DOHH2 (cell line): ENCODE data around the gene SUSD4.

Source experiments
- H3F3A ChIP-seq: fragments of 200-600 bp; sonication (generic), shearing (Covaris generic); 2 replicates; pipeline ENCODE4 v1.6.0; 2016; ENCODE audit warnings: antibody characterized with exemption, mild to moderate bottlenecking; ENCODE audit not compliant: control insufficient read depth, insufficient read depth
- H3K27ac ChIP-seq: fragments of 200-600 bp; sonication (generic); 2 replicates; pipeline ENCODE4 v1.5.1; 2014; ENCODE audit warnings: low read depth, mild to moderate bottlenecking, low read length, moderate library complexity
- H3K27me3 ChIP-seq: fragments of 200-600 bp; sonication (generic); 2 replicates; pipeline ENCODE4 v1.6.1; 2014; ENCODE audit warnings: mild to moderate bottlenecking, low read length, mixed read lengths; ENCODE audit not compliant: control insufficient read depth
- H3K36me3 ChIP-seq: fragments of 200-600 bp; sonication (generic); 2 replicates; pipeline ENCODE4 v1.6.1; 2014; ENCODE audit warnings: mild to moderate bottlenecking, low read length, moderate library complexity, mixed read lengths; ENCODE audit not compliant: control insufficient read depth
- H3K4me1 ChIP-seq: fragments of 200-600 bp; sonication (generic); 2 replicates; pipeline ENCODE4 v1.6.1; 2014; ENCODE audit warnings: mild to moderate bottlenecking, low read length, mixed read lengths; ENCODE audit not compliant: control insufficient read depth
- H3K4me2 ChIP-seq: fragments of 200-600 bp; sonication (generic); 2 replicates; pipeline ENCODE4 v1.6.0; 2014; ENCODE audit warnings: mild to moderate bottlenecking, low read length, moderate library complexity
- H3K4me3 ChIP-seq: fragments of 200-600 bp; sonication (generic); 2 replicates; pipeline ENCODE4 v1.5.1; 2014; ENCODE audit warnings: mild to moderate bottlenecking, low read length, mixed read lengths
- H3K79me2 ChIP-seq: fragments of 200-600 bp; sonication (generic); 2 replicates; pipeline ENCODE4 v1.6.1; 2014; ENCODE audit warnings: mild to moderate bottlenecking, low read length, mixed read lengths; ENCODE audit not compliant: control insufficient read depth
- H3K9me2 ChIP-seq: fragments of 200-600 bp; sonication (generic); replicated peaks from 2 replicates; pipeline ENCODE4 v1.6.1; 2014; ENCODE audit warnings: mild to moderate bottlenecking, low read length, mixed read lengths; ENCODE audit not compliant: control insufficient read depth
- H3K9me3 ChIP-seq: fragments of 200-600 bp; sonication (generic); 2 replicates; pipeline ENCODE4 v1.6.1; 2014; ENCODE audit warnings: antibody characterized with exemption, low read length, mixed read lengths; ENCODE audit not compliant: control insufficient read depth, insufficient read depth
- H4K20me1 ChIP-seq: fragments of 200-600 bp; sonication (generic); 2 replicates; pipeline ENCODE4 v1.6.0; 2014; ENCODE audit warnings: low read depth, mild to moderate bottlenecking, antibody characterized with exemption, low read length, moderate library complexity; ENCODE audit not compliant: control insufficient read depth, insufficient read depth
- EZH2phosphoT487 ChIP-seq: fragments of 200-600 bp; sonication (generic); IDR thresholded peaks from 2 replicates; pipeline ENCODE4 v1.6.1; 2017; ENCODE audit warnings: borderline replicate concordance, mild to moderate bottlenecking, antibody characterized with exemption, low read length, moderate library complexity, mixed read lengths
- TF ChIP-seq, protein P1 (sequence below): fragments of 200-600 bp; sonication (generic); IDR thresholded peaks from one replicate; pipeline ENCODE4 v1.5.1; 2014; ENCODE audit warnings: antibody characterized with exemption, mild to moderate bottlenecking, low read depth, low read length; ENCODE audit not compliant: poor library complexity, severe bottlenecking

The SUSD4 gene

DNA sequence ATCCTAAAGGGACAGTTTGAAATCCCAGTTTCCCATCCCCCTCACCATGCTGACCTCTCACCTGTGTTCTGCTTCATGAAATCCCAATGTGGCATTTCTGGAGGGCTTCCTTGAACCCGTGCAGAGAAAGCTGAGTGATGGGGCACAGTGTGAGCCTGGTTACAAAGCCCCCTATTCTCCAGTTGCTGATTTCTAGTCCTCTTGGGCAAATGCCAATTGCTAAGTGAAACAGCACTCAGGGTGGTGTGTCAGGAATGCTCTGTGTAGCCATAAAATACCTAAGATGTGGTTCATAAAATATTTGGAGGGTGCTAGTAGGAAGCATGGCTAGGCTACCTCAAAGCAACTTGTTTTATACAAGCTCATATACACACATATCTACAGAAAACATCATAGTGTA lies 32.0 kb downstream of the SUSD4 start:
- H3K4me1 ChIP-seq: no peaks in the 10 kb centered on the region
- no peak overlapping the region for H3K4me2 ChIP-seq

DNA sequence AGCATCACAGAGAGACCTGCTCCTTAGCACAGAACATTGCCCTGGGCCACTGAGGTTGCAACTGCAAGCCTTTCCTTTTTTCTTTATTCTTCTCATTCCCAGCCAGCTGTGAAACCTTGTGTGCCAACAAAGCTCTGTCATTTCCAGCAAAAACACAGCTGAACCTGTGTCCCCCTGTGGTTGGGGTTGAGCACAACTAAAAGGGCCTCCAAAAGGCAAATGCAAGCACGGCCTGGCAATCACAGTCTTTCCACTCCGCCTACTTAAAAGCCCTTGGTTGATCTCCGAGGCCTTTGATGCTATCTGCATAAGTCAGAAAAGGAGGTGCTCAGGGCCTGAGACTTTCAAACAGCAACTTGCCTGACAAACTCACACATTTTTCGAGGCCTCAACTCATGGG lies 32.7 kb downstream of the SUSD4 start:
- no peak overlapping the region for H3K4me2 ChIP-seq
- no peaks in the 10 kb centered on the region for H3F3A ChIP-seq
- TF ChIP-seq, protein P1, sequence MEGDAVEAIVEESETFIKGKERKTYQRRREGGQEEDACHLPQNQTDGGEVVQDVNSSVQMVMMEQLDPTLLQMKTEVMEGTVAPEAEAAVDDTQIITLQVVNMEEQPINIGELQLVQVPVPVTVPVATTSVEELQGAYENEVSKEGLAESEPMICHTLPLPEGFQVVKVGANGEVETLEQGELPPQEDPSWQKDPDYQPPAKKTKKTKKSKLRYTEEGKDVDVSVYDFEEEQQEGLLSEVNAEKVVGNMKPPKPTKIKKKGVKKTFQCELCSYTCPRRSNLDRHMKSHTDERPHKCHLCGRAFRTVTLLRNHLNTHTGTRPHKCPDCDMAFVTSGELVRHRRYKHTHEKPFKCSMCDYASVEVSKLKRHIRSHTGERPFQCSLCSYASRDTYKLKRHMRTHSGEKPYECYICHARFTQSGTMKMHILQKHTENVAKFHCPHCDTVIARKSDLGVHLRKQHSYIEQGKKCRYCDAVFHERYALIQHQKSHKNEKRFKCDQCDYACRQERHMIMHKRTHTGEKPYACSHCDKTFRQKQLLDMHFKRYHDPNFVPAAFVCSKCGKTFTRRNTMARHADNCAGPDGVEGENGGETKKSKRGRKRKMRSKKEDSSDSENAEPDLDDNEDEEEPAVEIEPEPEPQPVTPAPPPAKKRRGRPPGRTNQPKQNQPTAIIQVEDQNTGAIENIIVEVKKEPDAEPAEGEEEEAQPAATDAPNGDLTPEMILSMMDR: no peak
- no peak for TF ChIP-seq EZH2phosphoT487
- no peaks in the 10 kb centered on the region for H3K4me1 ChIP-seq
- no peaks in the 10 kb centered on the region for H3K9me3 ChIP-seq
- H3K27me3 ChIP-seq: no peaks in the 10 kb centered on the region
- no peak overlapping the region for H3K27ac ChIP-seq
- no peaks in the 10 kb centered on the region for H3K36me3 ChIP-seq
- H3K4me3 ChIP-seq: no peak overlapping the region
- no peaks in the 10 kb centered on the region for H3K9me2 ChIP-seq
- no peaks in the 10 kb centered on the region for H4K20me1 ChIP-seq
- H3K79me2 ChIP-seq: no peaks in the 10 kb centered on the region

More for the DNA sequence above, 32.0 kb downstream of the SUSD4 start:
- Histone ChIP-seq H3K27ac (no peak overlapping the region), H4K20me1 (no peaks in the 10 kb centered on the region), H3F3A (no peaks in the 10 kb centered on the region), H3K79me2 (no peaks in the 10 kb centered on the region), H3K27me3 (no peaks in the 10 kb centered on the region), H3K36me3 (no peaks in the 10 kb centered on the region), H3K4me3 (no peak overlapping the region), H3K9me2 (no peaks in the 10 kb centered on the region), H3K9me3 (no peaks in the 10 kb centered on the region)
- TF ChIP-seq, protein P1: no peak
- no peak for TF ChIP-seq EZH2phosphoT487

DNA sequence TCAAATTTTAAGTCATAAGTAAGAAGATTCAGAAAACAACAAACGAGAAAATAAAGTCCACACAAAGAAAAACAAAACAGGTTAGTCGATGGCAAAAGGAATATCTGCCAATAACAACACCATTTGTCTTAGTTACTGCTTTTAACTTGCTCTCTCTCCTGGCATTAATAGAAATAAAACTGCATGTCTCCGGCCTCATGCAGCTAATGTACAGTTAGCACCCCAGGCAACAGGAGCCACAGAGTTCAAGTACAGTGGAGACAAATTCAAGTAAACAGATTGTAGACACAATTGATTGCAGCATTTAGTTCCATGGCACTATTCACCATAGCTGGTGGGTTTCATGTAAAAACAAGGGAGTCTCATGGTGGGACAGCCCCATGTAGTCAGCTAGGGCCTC lies 33.5 kb downstream of the SUSD4 start:
- Histone ChIP-seq H3K27ac (no peak overlapping the region), H3K9me2 (no peaks in the 10 kb centered on the region), H3K36me3 (no peaks in the 10 kb centered on the region), H3K9me3 (no peaks in the 10 kb centered on the region), H4K20me1 (no peaks in the 10 kb centered on the region), H3K4me1 (no peaks in the 10 kb centered on the region), H3K4me2 (no peak overlapping the region), H3K27me3 (no peaks in the 10 kb centered on the region), H3K4me3 (no peak overlapping the region), H3F3A (no peaks in the 10 kb centered on the region), H3K79me2 (no peaks in the 10 kb centered on the region)
- TF ChIP-seq, protein P1: no peak
- no peak for TF ChIP-seq EZH2phosphoT487
